Left kidney (tissue), 2 donors: ENCODE results near the gene DRICH1. TPM values are rescaled to one million over a fixed set of nuclear protein-coding genes. Genes with fewer than 3 reads are reported as not detected.
A peak's percentile ranks its signal among the peaks of the same experiment; 100 is the strongest.
"Not testable (repeated sequence)": the region's sequence is repeated elsewhere in the genome, so short reads cannot be mapped to it uniquely, and the experiment has no call there.

Source experiments
- DNase-seq: peaks from one replicate; pipeline ENCODE4 v3.0.0-alpha.2; 2013
- polyA plus RNA-seq: library from polyadenylated mRNA; unstranded; fragments of 120-200 nt; gene quantifications from one replicate; pipeline ENCODE4 v1.2.1, GENCODE V29; 2013; ENCODE audit not compliant: insufficient read length

Gene DRICH1
- polyA plus RNA-seq, 1 donor, result 4.3 TPM

GRCh38 chr22:23651676-23652075 is 19.6 kb upstream of the DRICH1 start:
- DNase-seq, result no peak

GRCh38 chr22:23649071-23649501 is 17.0 kb upstream of the DRICH1 start:
- no peak for DNase-seq

GRCh38 chr22:23646526-23646925 is 14.4 kb upstream of the DRICH1 start:
- DNase-seq, result not testable (repeated sequence)

GRCh38 chr22:23640206-23640605 is 8.1 kb upstream of the DRICH1 start:
- not testable (repeated sequence) for DNase-seq

- no peak for DNase-seq
Measured at GRCh38 chr22:23639661-23640060, 7.5 kb upstream of the DRICH1 start.

- no peak for DNase-seq
Measured at GRCh38 chr22:23638611-23639010, 6.5 kb upstream of the DRICH1 start.

- not testable (repeated sequence) for DNase-seq
Measured at GRCh38 chr22:23635291-23635690, 3.2 kb upstream of the DRICH1 start.

- DNase-seq, result not testable (repeated sequence)
Measured at GRCh38 chr22:23628056-23628743, 3.9 kb downstream of the DRICH1 start.

GRCh38 chr22:23627401-23628055 is 4.6 kb downstream of the DRICH1 start:
- not testable (repeated sequence) for DNase-seq

- DNase-seq, result no peak
Measured at GRCh38 chr22:23626286-23626975, 5.7 kb downstream of the DRICH1 start.

- DNase-seq, result no peak
Measured at GRCh38 chr22:23622634-23623033, 9.5 kb downstream of the DRICH1 start.

- not testable (repeated sequence) for DNase-seq
Measured at GRCh38 chr22:23621916-23622315, 10.2 kb downstream of the DRICH1 start.

GRCh38 chr22:23621082-23621780 is 10.9 kb downstream of the DRICH1 start:
- DNase-seq, result no peak

- DNase-seq, result no peak
Measured at GRCh38 chr22:23613193-23613972, 18.7 kb downstream of the DRICH1 start.

GRCh38 chr22:23609983-23610781 is 21.9 kb downstream of the DRICH1 start:
- DNase-seq, result no peak

GRCh38 chr22:23608583-23608982 is 23.5 kb downstream of the DRICH1 start:
- DNase-seq, result peak; percentile 7

GRCh38 chr22:23606204-23607131 is 25.7 kb downstream of the DRICH1 start:
- DNase-seq, result no peak

- DNase-seq, result no peak
Measured at GRCh38 chr22:23604939-23605712, 27.0 kb downstream of the DRICH1 start.

GRCh38 chr22:23603266-23603665 is 28.9 kb downstream of the DRICH1 start:
- no peak for DNase-seq
